ENCODE results near the gene PALMD. TPM values are rescaled to one million over a fixed set of nuclear protein-coding genes. Genes with fewer than 3 reads are reported as not detected.
A peak's percentile ranks its signal among the peaks of the same experiment; 100 is the strongest.

The PALMD gene
- polyA plus RNA-seq, 1 donor, result 4.6 TPM

DNA sequence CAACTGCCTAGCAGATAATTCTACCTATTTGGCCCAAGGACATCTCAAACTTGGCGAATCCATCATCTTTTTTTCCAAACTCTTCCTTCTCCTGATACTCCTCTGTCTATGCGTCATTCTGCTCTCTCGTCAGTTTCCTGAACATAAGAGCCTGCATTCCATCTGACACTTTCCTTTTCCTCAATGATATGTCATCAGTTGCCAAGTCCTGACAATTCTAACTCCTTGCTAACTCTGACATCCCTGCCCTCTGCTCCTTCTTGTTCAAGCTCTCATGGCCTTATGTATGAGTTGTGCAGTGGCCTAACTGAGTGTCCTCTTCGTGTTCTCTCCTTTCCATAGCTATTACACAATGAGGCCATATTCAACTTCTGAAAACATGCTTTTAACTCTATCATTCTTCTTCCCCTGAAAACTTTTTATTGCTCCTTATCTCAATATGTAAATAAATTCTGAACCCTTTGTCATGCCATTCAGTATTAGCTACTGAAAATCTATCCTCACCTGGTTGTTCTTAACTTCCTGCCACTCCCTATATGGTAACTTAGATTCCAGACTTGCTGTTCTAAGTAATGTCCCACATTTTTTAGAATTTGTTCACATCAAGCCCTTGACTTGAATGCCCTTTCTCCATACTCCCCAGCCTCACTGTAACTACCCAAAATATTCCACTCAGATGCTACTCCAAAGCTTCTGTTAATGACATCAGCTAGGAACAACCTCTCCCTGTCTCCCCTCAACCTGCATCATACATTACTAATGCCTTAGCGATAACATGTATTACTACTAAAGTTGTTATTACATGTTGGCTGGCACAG is 11.5 kb downstream of the PALMD start:
- Histone ChIP-seq H3K4me3 (ENCODE audit: low read length) (no peak overlapping the region), H3K4me1 (ENCODE audit: control insufficient read depth, insufficient read depth, low read length) (no peaks in the 10 kb centered on the region), H3K27me3 (ENCODE audit: control insufficient read depth, insufficient read depth, low read length) (no peaks in the 10 kb centered on the region), H3K36me3 (ENCODE audit: control insufficient read depth, insufficient read depth, low read length) (no peaks in the 10 kb centered on the region), H3K9me3 (ENCODE audit: control insufficient read depth, low read depth, low read length) (no peaks in the 10 kb centered on the region), H3K27ac (ENCODE audit: low read length) (no peak overlapping the region)
- WGBS (ENCODE audit: insufficient coverage, low lambda C conversion rate), result 63% methylated on average over 4 of the region's 5 CpGs
- DNase-seq, result peak in 1 of 2 donors; percentile 12

DNA sequence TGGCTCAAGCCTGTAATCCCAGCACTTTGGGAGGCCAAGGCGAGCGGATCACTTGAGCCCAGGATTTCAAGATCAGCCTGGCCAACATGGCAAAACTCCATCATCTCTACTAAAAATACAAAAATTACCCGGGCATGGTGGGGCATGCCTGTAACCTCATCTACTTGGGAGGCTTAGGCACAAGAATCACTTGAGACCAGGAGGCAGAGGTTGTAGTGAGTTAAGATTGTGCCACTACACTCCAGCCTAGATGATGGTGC is 12.0 kb downstream of the PALMD start:
- DNase-seq, result no peak
- Histone ChIP-seq H3K4me3 (ENCODE audit: low read length) (no peak overlapping the region), H3K36me3 (ENCODE audit: control insufficient read depth, insufficient read depth, low read length) (no peaks in the 10 kb centered on the region), H3K4me1 (ENCODE audit: control insufficient read depth, insufficient read depth, low read length) (no peaks in the 10 kb centered on the region), H3K27ac (ENCODE audit: low read length) (no peak overlapping the region), H3K9me3 (ENCODE audit: control insufficient read depth, low read depth, low read length) (no peaks in the 10 kb centered on the region), H3K27me3 (ENCODE audit: control insufficient read depth, insufficient read depth, low read length) (no peaks in the 10 kb centered on the region)
- no CpG with 5 or more reads among the region's 3 CpGs for WGBS (ENCODE audit: insufficient coverage, low lambda C conversion rate)

DNA sequence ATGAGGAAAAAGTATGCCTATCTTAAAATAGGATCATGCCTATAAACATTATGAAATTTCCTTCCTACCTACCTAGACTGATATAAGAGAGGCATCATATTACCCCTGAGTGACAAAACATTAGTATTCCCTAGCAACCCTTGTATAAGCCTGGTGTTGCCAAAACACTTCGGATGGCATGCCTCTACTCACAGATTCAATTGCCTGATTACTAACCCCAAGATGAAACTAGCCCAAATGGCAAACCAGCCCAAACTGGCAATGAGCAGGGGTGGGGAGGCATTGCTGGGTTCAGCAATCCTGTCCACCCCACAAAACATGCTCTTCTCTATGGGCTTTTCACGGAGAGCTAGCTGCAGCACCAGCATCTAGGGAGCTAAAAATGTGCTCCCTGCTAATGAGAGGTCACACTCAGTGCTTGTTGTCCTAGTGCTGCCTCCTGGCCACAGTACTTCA is 13.9 kb downstream of the PALMD start:
- Histone ChIP-seq H3K9me3 (ENCODE audit: control insufficient read depth, low read depth, low read length) (no peaks in the 10 kb centered on the region), H3K4me3 (ENCODE audit: low read length) (no peak overlapping the region), H3K27ac (ENCODE audit: low read length) (no peak overlapping the region), H3K4me1 (ENCODE audit: control insufficient read depth, insufficient read depth, low read length) (no peaks in the 10 kb centered on the region), H3K36me3 (ENCODE audit: control insufficient read depth, insufficient read depth, low read length) (no peaks in the 10 kb centered on the region), H3K27me3 (ENCODE audit: control insufficient read depth, insufficient read depth, low read length) (no peaks in the 10 kb centered on the region)
- no peak for DNase-seq
- WGBS (ENCODE audit: insufficient coverage, low lambda C conversion rate), result no CpG with 5 or more reads among the region's 2 CpGs

DNA sequence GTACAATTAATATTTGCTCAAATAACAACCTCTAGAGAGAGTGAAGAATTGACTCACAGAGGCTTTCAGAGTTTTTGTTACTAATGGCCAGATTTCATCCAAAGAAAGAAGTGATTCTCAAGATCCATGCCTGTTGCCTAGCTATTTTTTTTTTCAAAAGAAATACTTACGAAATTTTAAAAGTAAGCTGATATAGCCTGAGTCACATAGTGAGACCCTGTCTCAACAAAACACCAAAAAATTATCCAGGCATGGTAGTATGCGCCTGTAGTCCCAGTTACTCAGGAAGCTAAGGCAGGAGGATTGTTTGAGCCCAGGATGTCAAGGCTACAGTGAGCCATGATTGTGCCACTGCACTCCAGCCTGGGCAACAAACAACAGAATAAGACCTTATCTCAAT is 14.6 kb downstream of the PALMD start:
- no CpG with 5 or more reads among the region's 2 CpGs for WGBS (ENCODE audit: insufficient coverage, low lambda C conversion rate)
- Histone ChIP-seq H3K4me3 (ENCODE audit: low read length) (no peak overlapping the region), H3K27me3 (ENCODE audit: control insufficient read depth, insufficient read depth, low read length) (no peaks in the 10 kb centered on the region), H3K4me1 (ENCODE audit: control insufficient read depth, insufficient read depth, low read length) (no peaks in the 10 kb centered on the region), H3K27ac (ENCODE audit: low read length) (no peak overlapping the region), H3K36me3 (ENCODE audit: control insufficient read depth, insufficient read depth, low read length) (no peaks in the 10 kb centered on the region), H3K9me3 (ENCODE audit: control insufficient read depth, low read depth, low read length) (no peaks in the 10 kb centered on the region)
- no peak for DNase-seq

DNA sequence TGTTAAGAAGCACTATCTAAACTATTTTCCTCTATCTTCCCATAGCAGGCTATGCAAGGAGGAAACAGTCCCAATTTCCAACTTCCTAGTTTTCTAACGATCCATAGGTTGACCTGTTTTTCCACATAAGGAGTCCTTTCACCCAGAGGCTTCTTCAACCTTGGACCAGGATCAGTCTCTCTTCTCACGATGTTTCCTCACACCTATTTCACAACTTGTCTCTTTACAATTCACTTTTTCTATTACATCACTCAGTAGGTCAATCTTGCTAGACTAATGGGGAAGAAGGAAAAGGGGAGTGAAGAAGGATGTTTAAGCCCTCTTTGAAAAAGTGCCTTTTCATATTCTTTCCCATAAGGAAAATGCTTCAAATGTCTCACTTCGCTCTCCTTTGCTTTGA is 15.9 kb downstream of the PALMD start:
- Histone ChIP-seq H3K36me3 (ENCODE audit: control insufficient read depth, insufficient read depth, low read length) (no peaks in the 10 kb centered on the region), H3K27ac (ENCODE audit: low read length) (no peak overlapping the region), H3K9me3 (ENCODE audit: control insufficient read depth, low read depth, low read length) (no peaks in the 10 kb centered on the region), H3K4me1 (ENCODE audit: control insufficient read depth, insufficient read depth, low read length) (no peaks in the 10 kb centered on the region), H3K27me3 (ENCODE audit: control insufficient read depth, insufficient read depth, low read length) (no peaks in the 10 kb centered on the region), H3K4me3 (ENCODE audit: low read length) (no peak overlapping the region)
- no peak for DNase-seq
- 93% methylated on average over 2 of the region's 3 CpGs for WGBS (ENCODE audit: insufficient coverage, low lambda C conversion rate)

DNA sequence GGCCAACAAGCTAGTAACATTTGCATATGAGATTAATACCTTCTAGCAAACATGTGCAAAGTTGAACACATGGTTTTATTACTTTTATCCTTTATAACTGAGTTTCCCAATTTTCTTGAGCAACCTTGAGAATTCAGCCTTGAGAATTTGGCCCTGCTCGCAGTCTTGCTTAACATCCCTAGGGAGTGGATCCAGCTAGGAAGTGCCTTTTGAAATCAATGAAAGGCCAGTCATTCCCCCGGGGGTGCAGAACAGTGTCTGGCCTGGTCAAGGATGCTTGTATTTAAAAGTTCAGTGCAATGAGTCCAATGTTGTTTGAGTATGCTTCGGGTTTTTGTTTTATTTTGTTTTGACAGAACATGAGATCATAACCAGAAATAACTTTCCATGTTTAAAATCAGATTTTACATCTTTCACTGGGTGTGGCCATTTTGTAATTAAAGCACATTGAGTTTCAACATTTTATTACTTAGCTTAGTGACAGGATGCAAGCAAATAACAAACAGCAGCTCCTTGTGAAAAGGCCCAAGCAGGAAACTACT is 16.7 kb downstream of the PALMD start:
- no peaks in the 10 kb centered on the region for H3K27me3 ChIP-seq (ENCODE audit: control insufficient read depth, insufficient read depth, low read length)
- H3K4me3 ChIP-seq (ENCODE audit: low read length), result no peak overlapping the region
- no peaks in the 10 kb centered on the region for H3K9me3 ChIP-seq (ENCODE audit: control insufficient read depth, low read depth, low read length)
- H3K36me3 ChIP-seq (ENCODE audit: control insufficient read depth, insufficient read depth, low read length), result no peaks in the 10 kb centered on the region
- H3K4me1 ChIP-seq (ENCODE audit: control insufficient read depth, insufficient read depth, low read length), result no peaks in the 10 kb centered on the region
- H3K27ac ChIP-seq (ENCODE audit: low read length), result no peak overlapping the region
- DNase-seq, result no peak
- no CpG with 5 or more reads among the region's 3 CpGs for WGBS (ENCODE audit: insufficient coverage, low lambda C conversion rate)

DNA sequence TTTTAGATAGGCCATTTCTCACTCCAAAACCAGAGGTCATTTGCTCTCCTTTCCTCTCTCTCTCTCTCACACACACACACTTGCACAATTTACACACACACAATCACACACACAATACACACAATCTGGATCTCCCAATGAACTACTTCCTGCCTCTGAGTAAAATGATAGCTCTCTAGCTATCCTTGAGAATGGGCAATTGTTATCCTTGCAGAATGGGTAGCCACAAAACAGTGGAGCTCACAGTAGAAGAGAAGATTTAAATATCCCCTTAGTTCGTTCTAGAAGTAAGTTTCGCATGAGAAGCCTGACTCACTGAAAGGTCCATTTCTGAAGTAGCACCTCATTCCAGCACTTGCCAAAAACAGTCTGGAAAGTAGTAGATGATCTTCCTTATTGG is 17.6 kb downstream of the PALMD start:
- DNase-seq, result no peak
- H3K4me3 ChIP-seq (ENCODE audit: low read length), result no peak overlapping the region
- no peaks in the 10 kb centered on the region for H3K36me3 ChIP-seq (ENCODE audit: control insufficient read depth, insufficient read depth, low read length)
- H3K9me3 ChIP-seq (ENCODE audit: control insufficient read depth, low read depth, low read length), result no peaks in the 10 kb centered on the region
- H3K27ac ChIP-seq (ENCODE audit: low read length), result no peak overlapping the region
- no peaks in the 10 kb centered on the region for H3K27me3 ChIP-seq (ENCODE audit: control insufficient read depth, insufficient read depth, low read length)
- no peaks in the 10 kb centered on the region for H3K4me1 ChIP-seq (ENCODE audit: control insufficient read depth, insufficient read depth, low read length)
- no CpG with 5 or more reads among the region's 2 CpGs for WGBS (ENCODE audit: insufficient coverage, low lambda C conversion rate)

DNA sequence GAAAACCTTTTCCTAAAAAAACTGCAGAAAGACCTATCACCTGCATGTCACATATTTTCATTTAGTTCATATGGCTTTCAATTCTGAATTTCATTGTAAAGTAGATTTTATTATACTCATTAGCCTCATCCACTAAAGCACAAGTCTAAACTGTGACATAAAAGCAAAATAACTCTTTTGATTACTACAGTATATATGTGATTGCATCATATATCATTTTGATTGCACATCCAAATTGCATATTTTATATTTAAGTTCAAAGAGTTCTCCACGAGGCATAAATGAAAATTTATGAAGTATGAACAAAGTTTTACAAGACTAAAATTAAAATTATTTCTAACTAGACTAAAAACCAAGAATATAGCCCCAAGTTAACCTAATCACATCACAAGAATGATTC is 19.3 kb downstream of the PALMD start:
- DNase-seq, result no peak

DNA sequence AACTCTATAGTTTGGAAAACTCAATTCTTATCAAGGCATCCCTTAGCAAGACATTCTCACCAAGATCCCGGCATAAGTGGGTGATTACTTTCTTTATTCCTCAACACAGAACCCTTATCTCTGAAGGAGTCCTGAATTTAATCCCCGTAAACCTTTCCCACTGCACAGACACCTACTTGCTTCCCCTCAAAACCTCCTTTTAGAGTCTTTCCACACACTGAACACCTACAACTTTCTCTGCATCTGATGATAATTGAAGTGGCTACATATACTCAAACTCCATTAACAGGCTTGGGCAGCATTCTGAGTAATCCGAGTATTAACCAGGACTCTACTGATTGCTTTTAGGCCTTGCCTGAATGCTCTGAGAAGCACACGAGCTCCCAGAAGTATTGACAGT is 23.5 kb downstream of the PALMD start:
- no CpG with 5 or more reads among the region's 4 CpGs for WGBS (ENCODE audit: insufficient coverage, low lambda C conversion rate)
- no peaks in the 10 kb centered on the region for H3K36me3 ChIP-seq (ENCODE audit: control insufficient read depth, insufficient read depth, low read length)
- no peaks in the 10 kb centered on the region for H3K4me1 ChIP-seq (ENCODE audit: control insufficient read depth, insufficient read depth, low read length)
- no peak overlapping the region for H3K4me3 ChIP-seq (ENCODE audit: low read length)
- H3K9me3 ChIP-seq (ENCODE audit: control insufficient read depth, low read depth, low read length), result no peaks in the 10 kb centered on the region
- H3K27ac ChIP-seq (ENCODE audit: low read length), result no peak overlapping the region
- H3K27me3 ChIP-seq (ENCODE audit: control insufficient read depth, insufficient read depth, low read length), result no peaks in the 10 kb centered on the region
- no peak for DNase-seq

More for the DNA sequence above, 19.3 kb downstream of the PALMD start:
- Histone ChIP-seq H3K27ac (ENCODE audit: low read length) (no peak overlapping the region), H3K9me3 (ENCODE audit: control insufficient read depth, low read depth, low read length) (no peaks in the 10 kb centered on the region), H3K4me3 (ENCODE audit: low read length) (no peak overlapping the region), H3K27me3 (ENCODE audit: control insufficient read depth, insufficient read depth, low read length) (no peaks in the 10 kb centered on the region), H3K4me1 (ENCODE audit: control insufficient read depth, insufficient read depth, low read length) (no peaks in the 10 kb centered on the region), H3K36me3 (ENCODE audit: control insufficient read depth, insufficient read depth, low read length) (no peaks in the 10 kb centered on the region)
- 70% methylated on average over 1 of the region's 1 CpG for WGBS (ENCODE audit: insufficient coverage, low lambda C conversion rate)

DNA sequence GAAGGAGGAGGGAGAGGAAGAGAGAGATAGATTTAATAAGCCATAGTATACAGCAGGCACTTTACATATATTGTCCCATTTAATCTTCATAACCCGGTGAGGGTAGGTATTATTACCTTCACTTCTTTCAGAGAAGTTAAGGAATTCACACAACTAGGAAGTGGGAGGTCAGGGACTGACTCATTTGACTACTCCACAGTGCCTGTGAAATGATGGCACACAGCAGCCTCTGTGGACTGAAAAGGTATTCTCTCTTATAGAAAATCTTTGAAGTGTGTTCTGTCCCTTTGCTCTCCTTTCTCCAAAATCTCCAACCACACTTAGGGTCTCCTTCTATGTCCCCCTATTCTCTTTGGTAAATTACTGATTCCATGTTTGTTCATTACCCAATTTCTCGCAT is 23.9 kb downstream of the PALMD start:
- no peaks in the 10 kb centered on the region for H3K9me3 ChIP-seq (ENCODE audit: control insufficient read depth, low read depth, low read length)
- no peak overlapping the region for H3K27ac ChIP-seq (ENCODE audit: low read length)
- H3K36me3 ChIP-seq (ENCODE audit: control insufficient read depth, insufficient read depth, low read length), result no peaks in the 10 kb centered on the region
- 100% methylated on average over 1 of the region's 2 CpGs for WGBS (ENCODE audit: insufficient coverage, low lambda C conversion rate)
- no peak for DNase-seq
- H3K4me1 ChIP-seq (ENCODE audit: control insufficient read depth, insufficient read depth, low read length), result no peaks in the 10 kb centered on the region
- no peaks in the 10 kb centered on the region for H3K27me3 ChIP-seq (ENCODE audit: control insufficient read depth, insufficient read depth, low read length)
- no peak overlapping the region for H3K4me3 ChIP-seq (ENCODE audit: low read length)

DNA sequence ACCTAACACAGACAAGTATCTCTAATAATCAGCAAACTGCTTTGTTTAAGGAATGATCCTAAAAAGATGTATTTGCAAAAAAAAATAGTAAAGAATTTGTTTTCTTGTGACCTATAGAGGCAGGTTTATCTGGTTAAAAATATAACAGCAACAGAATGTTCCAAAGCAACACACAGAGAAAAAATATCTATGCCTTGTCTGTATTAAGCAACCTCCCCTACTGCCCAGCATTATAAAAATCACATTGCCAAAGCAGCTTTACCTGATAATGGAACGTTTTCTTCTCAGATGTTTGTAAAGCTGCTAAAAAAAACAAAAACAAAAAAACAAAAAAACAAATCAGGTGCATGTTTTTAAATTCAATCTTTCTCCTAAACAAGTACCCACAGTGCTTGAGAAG is 24.7 kb downstream of the PALMD start:
- no peak overlapping the region for H3K4me3 ChIP-seq (ENCODE audit: low read length)
- WGBS (ENCODE audit: insufficient coverage, low lambda C conversion rate), result 44% methylated on average over 1 of the region's 1 CpG
- no peak for DNase-seq
- H3K4me1 ChIP-seq (ENCODE audit: control insufficient read depth, insufficient read depth, low read length), result no peaks in the 10 kb centered on the region
- H3K9me3 ChIP-seq (ENCODE audit: control insufficient read depth, low read depth, low read length), result no peaks in the 10 kb centered on the region
- no peak overlapping the region for H3K27ac ChIP-seq (ENCODE audit: low read length)
- H3K27me3 ChIP-seq (ENCODE audit: control insufficient read depth, insufficient read depth, low read length), result no peaks in the 10 kb centered on the region
- no peaks in the 10 kb centered on the region for H3K36me3 ChIP-seq (ENCODE audit: control insufficient read depth, insufficient read depth, low read length)
